Transverse colon (tissue), 4 donors: ENCODE data around the gene SRRM3.

Experiments used
- CTCF ChIP-seq, 5 experiments: fragments of 200-600 bp in 3 of 5; fragments of 450-650 bp in 2 of 5; sonication (generic) in 3 of 5; IDR thresholded peaks; 1 replicate in 2 of 5; 2 replicates in 3 of 5; pipeline ENCODE4 v1.5.1; 2016 to 2017; ENCODE audit warnings: antibody characterized with exemption in 5 of 5, inconsistent platforms in 3 of 5, mild to moderate bottlenecking in 2 of 5, moderate library complexity in 1 of 5
- POLR2A ChIP-seq: fragments of 450-650 bp; IDR thresholded peaks from one replicate; pipeline ENCODE4 v1.6.1; 2016; ENCODE audit warnings: antibody characterized with exemption, mild to moderate bottlenecking, moderate library complexity
- POLR2AphosphoS5 ChIP-seq, 3 donors: sonication (generic); formaldehyde crosslinking; IDR thresholded peaks; one replicate each; pipeline ENCODE4 v1.6.1; 2016; ENCODE audit warnings: antibody characterized with exemption in 3 of 3

- no peak for TF ChIP-seq CTCF (IDR thresholded peaks at IDR 0.05)
- no peak for TF ChIP-seq POLR2A
- TF ChIP-seq POLR2AphosphoS5 (IDR thresholded peaks at IDR 0.05): no peak
These were observed 4.9 kb downstream of the SRRM3 start for GRCh38 chr7:76206633-76207032.
